HepG2 (cell line): Measurements from ENCODE around the gene TNFRSF18. TPM values are rescaled to one million over a fixed set of nuclear protein-coding genes. Genes with fewer than 3 reads are reported as not detected.

Experiments used
- AGO2 ChIP-seq: fragments of 200-400 bp; formaldehyde crosslinking; optimal IDR thresholded peaks from 2 replicates; pipeline ENCODE3; 2017; ENCODE audit warnings: mild to moderate bottlenecking, low read depth, low read length, moderate library complexity
- EP300 ChIP-seq, 3 experiments: sonication (generic) in 1 of 3; formaldehyde crosslinking in 1 of 3; IDR thresholded peaks; 2 replicates each; pipeline versions ENCODE4 v1.5.1 to v1.6.1; 2011 to 2020; ENCODE audit warnings: low read depth in 2 of 3, low read length in 2 of 3, borderline replicate concordance in 1 of 3, improper control_type of control experiment in 1 of 3, mild to moderate bottlenecking in 1 of 3, missing genetic modification reagents in 1 of 3, moderate library complexity in 1 of 3
- FLYWCH1 ChIP-seq: sonication (generic); formaldehyde crosslinking; IDR thresholded peaks from 2 replicates; pipeline ENCODE4 v1.8.1; 2023; ENCODE audit warnings: mild to moderate bottlenecking, missing genetic modification reagents
- GPBP1L1 ChIP-seq: sonication (generic); formaldehyde crosslinking; IDR thresholded peaks from 2 replicates; pipeline ENCODE4 v1.5.0; 2020; ENCODE audit warnings: mild to moderate bottlenecking, missing genetic modification reagents
- HDAC6 ChIP-seq: fragments of 200-600 bp; sonication (generic); IDR thresholded peaks from 2 replicates; pipeline ENCODE4 v1.7.0; 2017; ENCODE audit warnings: mild to moderate bottlenecking, antibody characterized with exemption, low read length, low read depth
- HOXA3 ChIP-seq: sonication (generic); formaldehyde crosslinking; IDR thresholded peaks from 2 replicates; pipeline ENCODE4 v1.5.0; 2020; ENCODE audit warnings: missing genetic modification reagents
- IRF1 ChIP-seq: sonication (generic); formaldehyde crosslinking; IDR thresholded peaks from 2 replicates; pipeline ENCODE4 v1.4.0; 2020; ENCODE audit warnings: low read depth, mild to moderate bottlenecking, missing genetic modification reagents
- SIN3A ChIP-seq: IDR thresholded peaks from 2 replicates; pipeline ENCODE4 v1.6.1; 2011; ENCODE audit warnings: low read depth, mild to moderate bottlenecking, control low read depth, low read length, borderline replicate concordance
- TEAD2 ChIP-seq: sonication (generic); formaldehyde crosslinking; IDR thresholded peaks from 2 replicates; pipeline ENCODE4 v1.9.0; 2021; ENCODE audit warnings: missing genetic modification reagents
- YY1 ChIP-seq: IDR thresholded peaks from 2 replicates; pipeline ENCODE4 v1.6.1; 2011; ENCODE audit warnings: low read length, low read depth, moderate library complexity, mild to moderate bottlenecking; ENCODE audit not compliant: insufficient read depth, insufficient replicate concordance
- ZNF234 ChIP-seq: sonication (generic); formaldehyde crosslinking; conservative IDR thresholded peaks from 2 replicates; pipeline ENCODE4 v1.5.1; 2020; ENCODE audit warnings: mild to moderate bottlenecking, missing genetic modification reagents
- ZNF318 ChIP-seq: sonication (generic); formaldehyde crosslinking; IDR thresholded peaks from 2 replicates; pipeline ENCODE4 v1.4.0; 2020; ENCODE audit warnings: mild to moderate bottlenecking, missing genetic modification reagents
- ZNF501 ChIP-seq: sonication (generic); formaldehyde crosslinking; IDR thresholded peaks from 2 replicates; pipeline ENCODE4 v1.5.1; 2020; ENCODE audit warnings: mild to moderate bottlenecking, moderate library complexity, missing genetic modification reagents
- ZNF512B ChIP-seq: sonication (generic); formaldehyde crosslinking; IDR thresholded peaks from 2 replicates; pipeline ENCODE4 v1.5.1; 2020; ENCODE audit warnings: missing genetic modification reagents, mild to moderate bottlenecking, borderline replicate concordance
- ZNF547 ChIP-seq: sonication (generic); formaldehyde crosslinking; IDR thresholded peaks from 2 replicates; pipeline ENCODE4 v1.5.1; 2020; ENCODE audit warnings: mild to moderate bottlenecking, missing genetic modification reagents
- polyA plus RNA-seq, 8 experiments: library from polyadenylated mRNA; depleted of rRNA in 3 of 8; stranded (reverse) in 7 of 8; unstranded in 1 of 8; fragments of >200 nt; fragmentation: Illumina TruSeq in 4 of 8; extraction: Trizol in 4 of 8; gene quantifications; 2 replicates each; pipeline versions ENCODE4 v1.2.1 to v1.2.3, GENCODE V29; 2011 to 2016; ENCODE audit warnings: low read depth in 4 of 8, missing spikeins in 1 of 8, mixed read lengths in 1 of 8; ENCODE audit not compliant: insufficient read depth in 1 of 8
- total RNA-seq, 5 experiments: library from RNA; depleted of rRNA; stranded (reverse); fragments of >200 nt; fragmentation: Illumina TruSeq; extraction: Trizol; gene quantifications; 2 replicates each; pipeline ENCODE4 v1.2.3, GENCODE V29; 2016; ENCODE audit warnings: low read depth in 1 of 5

Gene TNFRSF18
- total and polyA plus RNA-seq, 2 of the 13 experiments (the other 11 are each of a cell fraction or from before 2014, with no cell fraction given) = not detected

GRCh38 chr1:1235016-1235744 lies 28.8 kb upstream of the TNFRSF18 start (continued):
- TF ChIP-seq FLYWCH1 (CRISPR knock-in tag) (peak; percentile 62; the same call in 1 of the 2 replicates), ZNF547 (CRISPR knock-in tag) (no peak), ZNF501 (CRISPR knock-in tag) (no peak), EP300 (IDR thresholded peaks at IDR 0.05; ENCODE audit: low read depth in 2 of 2, low read length in 2 of 2) (no peak), EP300 (CRISPR knock-in tag; IDR thresholded peaks at IDR 0.05; ENCODE audit: borderline replicate concordance) (no peak), HOXA3 (CRISPR knock-in tag) (peak; percentile 27; the same call in 1 of the 2 replicates), TEAD2 (CRISPR knock-in tag) (no peak), ZNF512B (CRISPR knock-in tag) (no peak), ZNF234 (CRISPR knock-in tag) (no peak), AGO2 (peak; percentile 64), HDAC6 (no peak), SIN3A (no peak), IRF1 (no peak), YY1 (no peak), ZNF318 (CRISPR knock-in tag) (no peak), GPBP1L1 (CRISPR knock-in tag) (no peak)
